ENCODE results near the gene ADCY10.

DNA sequence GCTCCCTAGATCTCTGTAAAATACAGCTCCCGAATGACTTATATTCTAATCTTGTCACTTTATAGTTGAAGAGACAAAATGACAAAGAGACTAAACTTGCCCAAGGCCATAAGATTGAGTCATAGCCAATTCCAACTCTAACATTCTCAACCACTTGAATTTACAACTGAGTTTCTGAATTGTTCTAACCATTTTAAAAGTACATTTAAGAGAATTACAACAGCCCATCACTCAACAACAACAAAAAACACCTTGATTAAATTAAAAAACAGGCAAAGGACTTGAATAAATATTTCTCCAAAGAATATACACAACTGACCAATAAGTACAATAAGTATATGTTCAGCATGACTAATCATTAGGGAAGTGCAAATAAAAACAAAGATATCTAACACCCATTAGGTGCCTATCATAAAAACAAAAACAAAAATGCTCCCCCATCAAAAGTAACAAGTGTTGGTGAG, 8.7 kb upstream of the ADCY10 start:
- TF ChIP-seq CTCF (IDR thresholded peaks at IDR 0.05; ENCODE audit: poor library complexity, severe bottlenecking) (no peak), EZH2 (IDR thresholded peaks at IDR 0.05; ENCODE audit: borderline replicate concordance, insufficient read depth, low read length, poor library complexity, severe bottlenecking) (no peak), RAD21 (conservative IDR thresholded peaks at IDR 0.05) (no peak), POLR2AphosphoS5 (IDR thresholded peaks at IDR 0.05) (no peak), EP300 (conservative IDR thresholded peaks at IDR 0.05; ENCODE audit: poor library complexity, severe bottlenecking) (no peak), TAF1 (IDR thresholded peaks at IDR 0.05; ENCODE audit: low read depth) (no peak)
- TF ChIP-seq, protein P1, sequence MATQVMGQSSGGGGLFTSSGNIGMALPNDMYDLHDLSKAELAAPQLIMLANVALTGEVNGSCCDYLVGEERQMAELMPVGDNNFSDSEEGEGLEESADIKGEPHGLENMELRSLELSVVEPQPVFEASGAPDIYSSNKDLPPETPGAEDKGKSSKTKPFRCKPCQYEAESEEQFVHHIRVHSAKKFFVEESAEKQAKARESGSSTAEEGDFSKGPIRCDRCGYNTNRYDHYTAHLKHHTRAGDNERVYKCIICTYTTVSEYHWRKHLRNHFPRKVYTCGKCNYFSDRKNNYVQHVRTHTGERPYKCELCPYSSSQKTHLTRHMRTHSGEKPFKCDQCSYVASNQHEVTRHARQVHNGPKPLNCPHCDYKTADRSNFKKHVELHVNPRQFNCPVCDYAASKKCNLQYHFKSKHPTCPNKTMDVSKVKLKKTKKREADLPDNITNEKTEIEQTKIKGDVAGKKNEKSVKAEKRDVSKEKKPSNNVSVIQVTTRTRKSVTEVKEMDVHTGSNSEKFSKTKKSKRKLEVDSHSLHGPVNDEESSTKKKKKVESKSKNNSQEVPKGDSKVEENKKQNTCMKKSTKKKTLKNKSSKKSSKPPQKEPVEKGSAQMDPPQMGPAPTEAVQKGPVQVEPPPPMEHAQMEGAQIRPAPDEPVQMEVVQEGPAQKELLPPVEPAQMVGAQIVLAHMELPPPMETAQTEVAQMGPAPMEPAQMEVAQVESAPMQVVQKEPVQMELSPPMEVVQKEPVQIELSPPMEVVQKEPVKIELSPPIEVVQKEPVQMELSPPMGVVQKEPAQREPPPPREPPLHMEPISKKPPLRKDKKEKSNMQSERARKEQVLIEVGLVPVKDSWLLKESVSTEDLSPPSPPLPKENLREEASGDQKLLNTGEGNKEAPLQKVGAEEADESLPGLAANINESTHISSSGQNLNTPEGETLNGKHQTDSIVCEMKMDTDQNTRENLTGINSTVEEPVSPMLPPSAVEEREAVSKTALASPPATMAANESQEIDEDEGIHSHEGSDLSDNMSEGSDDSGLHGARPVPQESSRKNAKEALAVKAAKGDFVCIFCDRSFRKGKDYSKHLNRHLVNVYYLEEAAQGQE (IDR thresholded peaks at IDR 0.05; ENCODE audit: borderline replicate concordance) = no peak

Measured in neural cell (in vitro differentiated cells).